Endothelial cell of umbilical vein (primary cell): ENCODE results near the gene RAD51B. TPM values are rescaled to one million over a fixed set of nuclear protein-coding genes. Genes with fewer than 3 reads are reported as not detected.

Experiments
- BruUV-seq: library from RNA; stranded (reverse); fragments of 400-500 nt; replicated peaks from 2 replicates; lab custom pipeline; 2021; lab: Mats Ljungman, UMichigan
- CTCF ChIA-PET: fragments of 300-600, 350-600 bp; sonication (Branson Sonifier 250); formaldehyde crosslinking; loops from one replicate; lab custom pipeline; 2021; ENCODE audit warnings: antibody characterized with exemption, inconsistent platforms; lab: Charles Lee
- POLR2A ChIA-PET: fragments of 300-600, 350-600 bp; sonication (Branson Sonifier 250); formaldehyde crosslinking; loops from one replicate; lab custom pipeline; 2021; ENCODE audit warnings: antibody characterized with exemption, inconsistent platforms; lab: Charles Lee
- DNase-seq: peaks from one replicate; pipeline ENCODE4 v3.0.0-alpha.2; 2011; ENCODE audit warnings: low read depth, low spot score
- FAIRE-seq: peaks from 2 replicates; lab custom pipeline; 2011; peaks lifted over from hg19 to GRCh38; lab: Jason Lieb, UNC
- H2AFZ ChIP-seq: 2 replicates; pipeline ENCODE4 v1.6.0; 2012; ENCODE audit warnings: low read depth, low read length, control low read depth, inconsistent platforms
- H3K27ac ChIP-seq: 2 replicates; pipeline ENCODE4 v1.5.1; 2011; ENCODE audit warnings: low read depth, mild to moderate bottlenecking, control low read depth, low read length, moderate library complexity; ENCODE audit not compliant: insufficient read depth
- H3K27me3 ChIP-seq, 2 experiments: 2 replicates each; pipeline versions ENCODE4 v1.6.0 to v1.6.1; 2011; ENCODE audit warnings: low read length in 2 of 2, mixed read lengths in 1 of 2; ENCODE audit not compliant: control insufficient read depth in 2 of 2, insufficient read depth in 2 of 2
- H3K36me3 ChIP-seq, 2 experiments: 2 replicates in 1 of 2; 3 replicates in 1 of 2; pipeline ENCODE4 v1.5.1; 2011; ENCODE audit warnings: low read length in 2 of 2, mild to moderate bottlenecking in 1 of 2, moderate library complexity in 1 of 2; ENCODE audit not compliant: control insufficient read depth in 2 of 2, insufficient read depth in 2 of 2; ENCODE audit errors: extremely low read depth in 1 of 2
- H3K4me1 ChIP-seq: 3 replicates; pipeline ENCODE4 v1.5.1; 2011; ENCODE audit warnings: mild to moderate bottlenecking, low read length; ENCODE audit not compliant: control insufficient read depth, insufficient read depth; ENCODE audit errors: extremely low read depth
- H3K4me2 ChIP-seq: 2 replicates; pipeline ENCODE4 v1.6.1; 2011; ENCODE audit warnings: low read length, control low read depth, mixed read lengths; ENCODE audit not compliant: insufficient read depth
- H3K4me3 ChIP-seq, 3 experiments: fragments of 200-600 bp in 1 of 3; sonication (generic), shearing (Covaris generic) in 1 of 3; replicated peaks in 1 of 3; 2 replicates each; pipeline ENCODE4 v1.5.1; 2011 to 2016; ENCODE audit warnings: control low read depth in 3 of 3, low read length in 3 of 3, mild to moderate bottlenecking in 2 of 3, inconsistent platforms in 1 of 3, low read depth in 1 of 3, moderate library complexity in 1 of 3; ENCODE audit not compliant: insufficient read depth in 1 of 3
- H3K79me2 ChIP-seq: 2 replicates; pipeline ENCODE4 v1.6.0; 2012; ENCODE audit warnings: low read length, inconsistent platforms; ENCODE audit not compliant: control insufficient read depth, insufficient read depth
- H3K9ac ChIP-seq: replicated peaks from 2 replicates; pipeline ENCODE3; 2011; ENCODE audit warnings: low read length, control low read depth; ENCODE audit not compliant: insufficient read depth; ENCODE audit errors: extremely low read depth
- H3K9me1 ChIP-seq: replicated peaks from 3 replicates; pipeline ENCODE4 v1.6.0; 2011; ENCODE audit warnings: mild to moderate bottlenecking, low read length; ENCODE audit not compliant: control insufficient read depth, insufficient read depth; ENCODE audit errors: extremely low read depth
- H3K9me3 ChIP-seq: replicated peaks from 2 replicates; pipeline ENCODE4 v1.5.1; 2012; ENCODE audit warnings: low read length, inconsistent platforms; ENCODE audit not compliant: control insufficient read depth, insufficient read depth
- H4K20me1 ChIP-seq: replicated peaks from 2 replicates; pipeline ENCODE3; 2011; ENCODE audit warnings: mild to moderate bottlenecking, low read length; ENCODE audit not compliant: control insufficient read depth, insufficient read depth; ENCODE audit errors: extremely low read depth
- EZH2 ChIP-seq: IDR thresholded peaks from 2 replicates; pipeline ENCODE4 v1.6.1; 2012; ENCODE audit warnings: borderline replicate concordance, low read depth, mild to moderate bottlenecking, moderate library complexity, low read length, inconsistent platforms; ENCODE audit not compliant: severe bottlenecking
- FOS ChIP-seq: IDR thresholded peaks from 2 replicates; pipeline ENCODE4 v1.6.1; 2011; ENCODE audit warnings: mild to moderate bottlenecking, low read length, moderate library complexity, borderline replicate concordance; ENCODE audit not compliant: insufficient read depth
- GATA2 ChIP-seq: IDR thresholded peaks from 2 replicates; pipeline ENCODE4 v1.7.0; 2011; ENCODE audit warnings: low read depth, mild to moderate bottlenecking, moderate library complexity, mixed read lengths, low read length; ENCODE audit not compliant: insufficient read length, insufficient read depth
- JUN ChIP-seq: IDR thresholded peaks from 2 replicates; pipeline ENCODE4 v1.6.1; 2011; ENCODE audit warnings: borderline replicate concordance, low read depth; ENCODE audit not compliant: insufficient read length, insufficient read depth
- MYC ChIP-seq: IDR thresholded peaks from one replicate; pipeline ENCODE4 v1.6.1; 2011; ENCODE audit warnings: mild to moderate bottlenecking, low read depth, low read length
- POLR2A ChIP-seq: IDR thresholded peaks from 2 replicates; pipeline ENCODE4 v1.6.1; 2012; ENCODE audit warnings: low read depth, mild to moderate bottlenecking, control low read depth, low read length
- POLR2AphosphoS5 ChIP-seq: IDR thresholded peaks from 2 replicates; pipeline ENCODE4 v1.6.1; 2012; ENCODE audit warnings: low read depth, mild to moderate bottlenecking, control low read depth, low read length, moderate library complexity; ENCODE audit not compliant: insufficient read depth
- dilution Hi-C: fragments of 300-500 bp; cut with MboI; formaldehyde crosslinking; loops from one replicate; pipeline ENCODE4 v1.15.0; 2019; ENCODE audit warnings: low sequenced_read_pairs; ENCODE audit not compliant: extremely low pct_ligation_motif_present
- intact Hi-C: fragments of 100-400 bp; cut with micrococcal nuclease; formaldehyde crosslinking; loops from one replicate; pipeline ENCODE4 v1.10.0; 2022
- polyA plus RNA-seq, 4 experiments: library from polyadenylated mRNA; depleted of rRNA in 3 of 4; stranded (reverse) in 3 of 4; unstranded in 1 of 4; fragments of >200 nt; gene quantifications; 2 replicates each; pipeline versions ENCODE4 v1.2.1 to v1.2.3, GENCODE V29; 2011 to 2012; ENCODE audit warnings: missing spikeins in 1 of 4
- total RNA-seq: library from RNA; stranded (reverse); gene quantifications from 2 replicates; pipeline ENCODE4 v1.2.3, GENCODE V29; 2021
- TF ChIP-seq, protein P1 (sequence below), 2 donors: IDR thresholded peaks; 1 replicate in 1 of 2; 2 replicates in 1 of 2; pipeline ENCODE4 v1.5.1; 2011; ENCODE audit warnings: low read length in 2 of 2, mild to moderate bottlenecking in 2 of 2, moderate library complexity in 2 of 2, control low read depth in 1 of 2, inconsistent platforms in 1 of 2, low read depth in 1 of 2; ENCODE audit not compliant: insufficient read depth in 1 of 2; ENCODE audit errors: extremely low read depth in 1 of 2
- TF ChIP-seq, protein P2 (sequence below): IDR thresholded peaks from 2 replicates; pipeline ENCODE4 v1.6.1; 2011; ENCODE audit not compliant: insufficient read depth, insufficient read length

Gene RAD51B
- total and polyA plus RNA-seq, 2 donors (not counting 3 experiments of a cell fraction or from before 2014, with no cell fraction given): 3.9 to 19.0 TPM

DNA sequence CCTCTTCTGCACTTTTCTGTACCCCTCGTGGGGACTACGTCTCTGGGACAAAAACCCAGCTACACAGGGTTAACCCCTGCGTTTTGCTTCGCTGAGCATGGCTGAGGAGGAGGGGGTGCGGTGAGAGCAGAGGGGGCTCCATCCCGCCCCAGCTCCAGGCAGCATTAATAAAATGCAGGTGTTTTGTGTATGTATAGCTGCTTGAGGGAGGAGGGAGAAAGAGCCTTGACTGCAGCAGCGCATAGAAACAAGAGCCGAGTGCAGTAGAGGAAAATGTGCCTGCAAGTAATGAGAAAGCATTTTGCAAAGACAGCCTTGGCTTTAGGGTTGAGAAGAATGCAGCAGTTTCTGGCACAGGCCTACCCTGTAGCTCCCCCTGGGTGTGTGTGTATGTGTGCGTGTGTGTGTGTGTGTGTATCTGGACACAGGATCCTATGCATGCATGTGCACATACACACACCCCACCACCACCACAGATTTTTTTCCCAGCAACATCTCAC is 869.3 kb downstream of the RAD51B start:
- Histone ChIP-seq H3K4me2 (no peak overlapping the region), H3K27me3 (no peaks in the 10 kb centered on the region), H3K36me3 (no peaks in the 10 kb centered on the region), H3K27ac (no peak overlapping the region), H3K9me3 (no peaks in the 10 kb centered on the region), H3K4me3 (no peak overlapping the region), H3K79me2 (no peaks in the 10 kb centered on the region), H4K20me1 (no peaks in the 10 kb centered on the region), H3K4me1 (peaks cover 18% of the 10 kb centered on the region), H3K9me1 (no peaks in the 10 kb centered on the region), H3K9ac (no peak overlapping the region), H2AFZ (no peak overlapping the region)
- FAIRE-seq: no peak
- CTCF ChIA-PET: interaction anchor here (0.9 kb wide), 1 partner anchor 230 kb away, joined by 3 read pairs; no protein-coding TSS in a partner anchor
- no TSS peak for BruUV-seq
- intact Hi-C loops (loop anchor here (10.0 kb wide), 1 partner anchor 744 kb away; no protein-coding TSS in a partner anchor), dilution Hi-C loops (no loop called here)
- no peak for DNase-seq
- POLR2A ChIA-PET: interaction anchor here (0.7 kb wide), 1 partner anchor 283 kb away, joined by 3 read pairs; no protein-coding TSS in a partner anchor
- no peak for TF ChIP-seq JUN
- TF ChIP-seq, protein P1, sequence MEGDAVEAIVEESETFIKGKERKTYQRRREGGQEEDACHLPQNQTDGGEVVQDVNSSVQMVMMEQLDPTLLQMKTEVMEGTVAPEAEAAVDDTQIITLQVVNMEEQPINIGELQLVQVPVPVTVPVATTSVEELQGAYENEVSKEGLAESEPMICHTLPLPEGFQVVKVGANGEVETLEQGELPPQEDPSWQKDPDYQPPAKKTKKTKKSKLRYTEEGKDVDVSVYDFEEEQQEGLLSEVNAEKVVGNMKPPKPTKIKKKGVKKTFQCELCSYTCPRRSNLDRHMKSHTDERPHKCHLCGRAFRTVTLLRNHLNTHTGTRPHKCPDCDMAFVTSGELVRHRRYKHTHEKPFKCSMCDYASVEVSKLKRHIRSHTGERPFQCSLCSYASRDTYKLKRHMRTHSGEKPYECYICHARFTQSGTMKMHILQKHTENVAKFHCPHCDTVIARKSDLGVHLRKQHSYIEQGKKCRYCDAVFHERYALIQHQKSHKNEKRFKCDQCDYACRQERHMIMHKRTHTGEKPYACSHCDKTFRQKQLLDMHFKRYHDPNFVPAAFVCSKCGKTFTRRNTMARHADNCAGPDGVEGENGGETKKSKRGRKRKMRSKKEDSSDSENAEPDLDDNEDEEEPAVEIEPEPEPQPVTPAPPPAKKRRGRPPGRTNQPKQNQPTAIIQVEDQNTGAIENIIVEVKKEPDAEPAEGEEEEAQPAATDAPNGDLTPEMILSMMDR (IDR thresholded peaks at IDR 0.05; ENCODE audit: extremely low read depth in 1 of 2, insufficient read depth in 1 of 2, low read depth in 1 of 2, low read length in 2 of 2): no peak
- TF ChIP-seq, protein P2, sequence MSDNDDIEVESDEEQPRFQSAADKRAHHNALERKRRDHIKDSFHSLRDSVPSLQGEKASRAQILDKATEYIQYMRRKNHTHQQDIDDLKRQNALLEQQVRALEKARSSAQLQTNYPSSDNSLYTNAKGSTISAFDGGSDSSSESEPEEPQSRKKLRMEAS: no peak
- TF ChIP-seq POLR2A: no peak
- TF ChIP-seq FOS: no peak
- TF ChIP-seq MYC: no peak
- TF ChIP-seq POLR2AphosphoS5: no peak
- no peak for TF ChIP-seq EZH2
- no peak for TF ChIP-seq GATA2
